GM12878 (cell line): Measurements from ENCODE around the gene GALNT17.

Experiments
- CTCF ChIP-seq, 3 experiments: IDR thresholded peaks in 2 of 3; conservative IDR thresholded peaks in 1 of 3; 2 replicates each; pipeline ENCODE4 v1.5.1; 2011; ENCODE audit warnings: low read depth in 3 of 3, low read length in 3 of 3, mild to moderate bottlenecking in 3 of 3, control low read depth in 2 of 3, moderate library complexity in 2 of 3, inconsistent platforms in 1 of 3, mixed read lengths in 1 of 3; ENCODE audit not compliant: control insufficient read depth in 2 of 3, insufficient read depth in 1 of 3; ENCODE audit errors: extremely low read depth in 1 of 3
- E2F8 ChIP-seq: fragments of 450-650 bp; IDR thresholded peaks from 2 replicates; pipeline ENCODE4 v1.6.1; 2018; ENCODE audit warnings: mild to moderate bottlenecking, low read depth, moderate library complexity; ENCODE audit not compliant: partially characterized antibody
- HCFC1 ChIP-seq: fragments of 150-350 bp; IDR thresholded peaks from 2 replicates; pipeline ENCODE4 v1.6.1; 2014; ENCODE audit warnings: low read length
- MTA3 ChIP-seq: IDR thresholded peaks from 2 replicates; pipeline ENCODE4 v1.6.1; 2012; ENCODE audit warnings: low read length, inconsistent platforms, borderline replicate concordance
- MYC ChIP-seq: IDR thresholded peaks from 2 replicates; pipeline ENCODE4 v1.6.1; 2011; ENCODE audit warnings: mild to moderate bottlenecking, low read length, moderate library complexity, inconsistent platforms; ENCODE audit not compliant: insufficient read depth, insufficient replicate concordance, insufficient read length, severe bottlenecking
- NFIC ChIP-seq: IDR thresholded peaks from 2 replicates; pipeline ENCODE4 v1.6.1; 2012; ENCODE audit warnings: low read depth, mild to moderate bottlenecking, inconsistent platforms, low read length, moderate library complexity
- POLR2AphosphoS5 ChIP-seq: IDR thresholded peaks from 2 replicates; pipeline ENCODE4 v1.6.1; 2011; ENCODE audit warnings: mild to moderate bottlenecking, low read length, inconsistent platforms
- RAD21 ChIP-seq: IDR thresholded peaks from 2 replicates; pipeline ENCODE4 v1.6.1; 2011; ENCODE audit warnings: mild to moderate bottlenecking, low read depth, low read length, moderate library complexity; ENCODE audit not compliant: insufficient read depth
- RFX5 ChIP-seq: IDR thresholded peaks from 2 replicates; pipeline ENCODE4 v1.6.1; 2011; ENCODE audit warnings: low read depth, low read length, improper control_type of control experiment
- SRF ChIP-seq, 2 experiments: IDR thresholded peaks; 2 replicates each; pipeline ENCODE4 v1.6.1; 2011; ENCODE audit warnings: low read depth in 2 of 2, low read length in 2 of 2, mild to moderate bottlenecking in 1 of 2, moderate library complexity in 1 of 2
- STAT1 ChIP-seq: fragments of 450-650 bp; conservative IDR thresholded peaks from 2 replicates; pipeline ENCODE4 v1.6.1; 2014; ENCODE audit warnings: antibody characterized with exemption, mild to moderate bottlenecking
- TAF1 ChIP-seq: IDR thresholded peaks from 2 replicates; pipeline ENCODE4 v1.6.1; 2011; ENCODE audit warnings: mild to moderate bottlenecking, low read depth, low read length, borderline replicate concordance
- TBL1XR1 ChIP-seq: IDR thresholded peaks from 2 replicates; pipeline ENCODE4 v1.6.1; 2012; ENCODE audit warnings: low read depth, low read length, improper control_type of control experiment

- TF ChIP-seq HCFC1 (no peak), RAD21 (no peak), RFX5 (no peak), STAT1 (no peak), MTA3 (no peak), CTCF (IDR thresholded peaks at IDR 0.05 in 2 of 3, conservative IDR thresholded peaks at IDR 0.05 in 1 of 3; ENCODE audit: control insufficient read depth in 2 of 3, extremely low read depth in 1 of 3, insufficient read depth in 1 of 3, low read depth in 3 of 3, low read length in 3 of 3) (no peak), POLR2AphosphoS5 (no peak), SRF (IDR thresholded peaks at IDR 0.05; ENCODE audit: low read depth in 2 of 2, low read length in 2 of 2) (no peak), MYC (no peak), TAF1 (no peak), NFIC (no peak), TBL1XR1 (no peak), E2F8 (no peak)
Observed at GRCh38 chr7:71459132-71459531, 327.2 kb downstream of the GALNT17 start.
